H9 (cell line): ENCODE results near the gene TRAF3IP1. TPM values are rescaled to one million over a fixed set of nuclear protein-coding genes. Genes with fewer than 3 reads are reported as not detected.
"Not testable (repeated sequence)": the region's sequence is repeated elsewhere in the genome, so short reads cannot be mapped to it uniquely, and the experiment has no call there.

ENCODE experiments used
- DNase-seq: peaks from one replicate; pipeline ENCODE4 v3.0.0-alpha.2; 2017
- H2AFZ ChIP-seq: one replicate; pipeline ENCODE4 v1.6.1; 2013; ENCODE audit warnings: mild to moderate bottlenecking, low read length, control low read depth, moderate library complexity
- H2AK5ac ChIP-seq: 2 replicates; pipeline ENCODE4 v1.6.1; 2013; ENCODE audit warnings: low read length, control low read depth, mixed read lengths; ENCODE audit not compliant: insufficient read length
- H2BK120ac ChIP-seq: one replicate; pipeline ENCODE4 v1.6.1; 2013; ENCODE audit warnings: low read depth, mild to moderate bottlenecking, low read length, control low read depth, inconsistent platforms; ENCODE audit not compliant: poor library complexity, severe bottlenecking
- H2BK12ac ChIP-seq: 2 replicates; pipeline ENCODE4 v1.6.1; 2013; ENCODE audit warnings: low read length, control low read depth, mixed read lengths, low read depth; ENCODE audit not compliant: insufficient read length
- H2BK15ac ChIP-seq: 2 replicates; pipeline ENCODE4 v1.6.1; 2013; ENCODE audit warnings: low read depth, low read length, control low read depth
- H2BK20ac ChIP-seq: one replicate; pipeline ENCODE4 v1.6.1; 2013; ENCODE audit warnings: low read depth, mild to moderate bottlenecking, low read length, control low read depth, inconsistent platforms; ENCODE audit not compliant: poor library complexity, severe bottlenecking
- H2BK5ac ChIP-seq: 2 replicates; pipeline ENCODE4 v1.6.1; 2013; ENCODE audit warnings: low read length, control low read depth, mixed read lengths; ENCODE audit not compliant: insufficient read length
- H3K14ac ChIP-seq: 2 replicates; pipeline ENCODE4 v1.6.1; 2013; ENCODE audit warnings: low read length, control low read depth; ENCODE audit not compliant: insufficient read depth
- H3K18ac ChIP-seq: 2 replicates; pipeline ENCODE4 v1.6.1; 2013; ENCODE audit warnings: low read depth, mild to moderate bottlenecking, mixed read lengths, low read length, control low read depth; ENCODE audit not compliant: insufficient read length
- H3K23ac ChIP-seq: 2 replicates; pipeline ENCODE4 v1.6.1; 2013; ENCODE audit warnings: low read length, control low read depth, mixed read lengths, low read depth; ENCODE audit not compliant: insufficient read length
- H3K23me2 ChIP-seq: 2 replicates; pipeline ENCODE4 v1.6.1; 2013; ENCODE audit warnings: low read depth, mild to moderate bottlenecking, mixed read lengths, low read length, control low read depth; ENCODE audit not compliant: insufficient read length, poor library complexity, severe bottlenecking
- H3K27ac ChIP-seq: 2 replicates; pipeline ENCODE4 v1.5.1; 2013; ENCODE audit warnings: low read length, control low read depth, mixed read lengths, low read depth; ENCODE audit not compliant: insufficient read length
- H3K27me3 ChIP-seq: 2 replicates; pipeline ENCODE4 v1.6.1; 2013; ENCODE audit warnings: low read length, control low read depth, inconsistent platforms; ENCODE audit not compliant: insufficient read depth
- H3K4ac ChIP-seq: 2 replicates; pipeline ENCODE4 v1.6.1; 2013; ENCODE audit warnings: low read depth, mild to moderate bottlenecking, control low read depth, inconsistent platforms, low read length, moderate library complexity
- H3K4me1 ChIP-seq: 2 replicates; pipeline ENCODE4 v1.6.1; 2013; ENCODE audit warnings: low read length, control low read depth, inconsistent platforms; ENCODE audit not compliant: insufficient read depth
- H3K4me2 ChIP-seq: 2 replicates; pipeline ENCODE4 v1.6.1; 2013; ENCODE audit warnings: low read length, control low read depth, mixed read lengths; ENCODE audit not compliant: insufficient read length, insufficient read depth
- H3K56ac ChIP-seq: 2 replicates; pipeline ENCODE4 v1.6.1; 2013; ENCODE audit warnings: low read depth, mild to moderate bottlenecking, mixed read lengths, low read length, control low read depth; ENCODE audit not compliant: insufficient read length
- H3K79me1 ChIP-seq: 2 replicates; pipeline ENCODE4 v1.6.1; 2013; ENCODE audit warnings: low read depth, mild to moderate bottlenecking, moderate library complexity, low read length, control low read depth, inconsistent platforms; ENCODE audit not compliant: insufficient read depth, poor library complexity, severe bottlenecking
- H3K79me2 ChIP-seq: 2 replicates; pipeline ENCODE4 v1.6.1; 2013; ENCODE audit warnings: low read length, control low read depth, inconsistent platforms; ENCODE audit not compliant: insufficient read depth
- H3K9ac ChIP-seq: 2 replicates; pipeline ENCODE4 v1.6.1; 2013; ENCODE audit warnings: low read length, control low read depth, mixed read lengths; ENCODE audit not compliant: insufficient read length; ENCODE audit errors: extremely low read depth
- H3K9me3 ChIP-seq: one replicate; pipeline ENCODE4 v1.6.1; 2013; ENCODE audit warnings: low read depth, low read length, inconsistent platforms; ENCODE audit not compliant: control insufficient read depth
- H3T11ph ChIP-seq: one replicate; pipeline ENCODE4 v1.6.1; 2013; ENCODE audit warnings: mild to moderate bottlenecking, low read length, control low read depth, inconsistent platforms
- H4K20me1 ChIP-seq: one replicate; pipeline ENCODE4 v1.6.1; 2013; ENCODE audit not compliant: control insufficient read depth, insufficient read length, insufficient read depth
- H4K5ac ChIP-seq: 2 replicates; pipeline ENCODE4 v1.6.1; 2013; ENCODE audit warnings: low read depth, mild to moderate bottlenecking, mixed read lengths, low read length, control low read depth; ENCODE audit not compliant: insufficient read length
- H4K8ac ChIP-seq: replicated peaks from 2 replicates; pipeline ENCODE4 v1.6.1; 2013; ENCODE audit warnings: low read length, control low read depth, mixed read lengths, low read depth; ENCODE audit not compliant: insufficient read length
- H4K91ac ChIP-seq: 2 replicates; pipeline ENCODE4 v1.6.1; 2013; ENCODE audit warnings: low read depth, mild to moderate bottlenecking, moderate library complexity, mixed read lengths, low read length, control low read depth; ENCODE audit not compliant: insufficient read length
- H3K27ac Mint-ChIP-seq, 3 experiments: 2 replicates in 2 of 3; 3 replicates in 1 of 3; pipeline ENCODE4 v1.8.0; 2020 to 2021; ENCODE audit warnings: mixed read lengths in 3 of 3, mild to moderate bottlenecking in 1 of 3, moderate library complexity in 1 of 3
- H3K27me3 Mint-ChIP-seq: 2 replicates; pipeline ENCODE4 v1.8.0; 2021; ENCODE audit warnings: low read depth, mild to moderate bottlenecking, moderate library complexity, mixed read lengths
- H3K36me3 Mint-ChIP-seq, 3 experiments: 2 replicates in 2 of 3; 3 replicates in 1 of 3; pipeline ENCODE4 v1.8.0; 2020 to 2021; ENCODE audit warnings: low read depth in 3 of 3, mixed read lengths in 3 of 3; ENCODE audit not compliant: insufficient read depth in 1 of 3
- H3K4me1 Mint-ChIP-seq, 2 experiments: 2 replicates each; pipeline ENCODE4 v1.8.0; 2020; ENCODE audit warnings: mixed read lengths in 2 of 2
- H3K4me3 Mint-ChIP-seq, 2 experiments: 2 replicates in 1 of 2; 3 replicates in 1 of 2; pipeline ENCODE4 v1.8.0; 2020 to 2021; ENCODE audit warnings: mild to moderate bottlenecking in 2 of 2, mixed read lengths in 2 of 2, moderate library complexity in 1 of 2
- H3K9me3 Mint-ChIP-seq, 2 experiments: 2 replicates in 1 of 2; 3 replicates in 1 of 2; pipeline ENCODE4 v1.8.0; 2020; ENCODE audit warnings: mild to moderate bottlenecking in 2 of 2, mixed read lengths in 2 of 2, moderate library complexity in 1 of 2
- WGBS: extraction: QIAGEN DNeasy Blood & Tissue Kit; methylation state at CpG from one replicate; pipeline ENCODE4 v1.1.7; 2013; ENCODE audit warnings: missing lambda C conversion rate, low lambda C conversion rate, mixed read lengths; ENCODE audit not compliant: insufficient read length; ENCODE audit errors: extremely low coverage; 5-methylcytosine and 5-hydroxymethylcytosine counted together
- total RNA-seq: library from RNA; stranded (reverse); gene quantifications from 2 replicates; pipeline ENCODE4 v1.2.1, GENCODE V29; 2021
- TF ChIP-seq, protein P1 (sequence below): fragments of 200-600 bp; sonication (generic); conservative IDR thresholded peaks from 3 replicates; pipeline ENCODE4 v1.8.0; 2021; ENCODE audit warnings: antibody characterized with exemption, mild to moderate bottlenecking

TRAF3IP1 gene
- total RNA-seq, 1 experiment from 2014 or later, result 16.4 TPM

DNA sequence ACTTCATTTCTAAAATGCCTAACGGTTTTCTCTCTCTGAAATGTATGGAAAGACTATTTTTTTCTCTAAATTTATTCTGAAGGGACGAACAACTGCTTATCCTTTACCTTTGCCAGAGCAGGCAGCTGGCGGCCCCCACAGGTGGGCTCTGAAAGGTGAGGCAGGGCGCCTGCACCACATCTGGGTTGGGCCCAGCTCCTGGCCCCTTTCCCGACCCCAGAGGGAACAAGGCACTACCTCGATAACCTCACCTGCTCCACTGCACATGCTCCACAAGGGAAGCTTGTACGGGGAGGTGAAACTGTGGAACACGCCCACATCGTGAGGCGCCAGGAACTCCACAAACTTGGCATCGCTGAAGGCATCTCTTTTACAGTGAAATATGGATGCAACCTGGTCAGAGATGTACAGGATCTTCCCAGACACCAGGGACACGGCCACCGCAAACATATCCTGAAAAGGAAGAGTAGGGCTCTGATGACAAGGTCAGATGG, 49.2 kb upstream of the TRAF3IP1 start:
- no peaks in the 10 kb centered on the region for H3K4me1 Mint-ChIP-seq
- peak overlapping the region in 1 of 3 experiments; percentile 9; a peak in 1 of 7 replicates for H3K27ac Mint-ChIP-seq
- no peak overlapping the region for H4K5ac ChIP-seq
- H3K23me2 ChIP-seq, result no peaks in the 10 kb centered on the region
- no peaks in the 10 kb centered on the region for H3K27me3 ChIP-seq
- no peak overlapping the region for H2AK5ac ChIP-seq
- no peak overlapping the region for H3K4me2 ChIP-seq
- H3K79me2 ChIP-seq, result no peaks in the 10 kb centered on the region
- no peak overlapping the region for H3T11ph ChIP-seq
- no peak overlapping the region for H3K18ac ChIP-seq
- H2BK20ac ChIP-seq, result no peak overlapping the region
- no peaks in the 10 kb centered on the region for H3K79me1 ChIP-seq
- no peak overlapping the region for H3K27ac ChIP-seq
- no peak for DNase-seq
- no peak overlapping the region for H2BK5ac ChIP-seq
- no peak overlapping the region for H2AFZ ChIP-seq
- H3K4ac ChIP-seq, result no peak overlapping the region
- WGBS, result no CpG with 5 or more reads among the region's 13 CpGs
- H4K8ac ChIP-seq, result no peak overlapping the region
- no peaks in the 10 kb centered on the region for H4K20me1 ChIP-seq
- no peak overlapping the region for H3K14ac ChIP-seq
- no peak overlapping the region for H3K4me3 Mint-ChIP-seq
- no peak overlapping the region for H3K9ac ChIP-seq
- no peak overlapping the region for H3K23ac ChIP-seq
- no peaks in the 10 kb centered on the region for H3K9me3 ChIP-seq
- no peaks in the 10 kb centered on the region for H3K9me3 Mint-ChIP-seq
- H3K27me3 Mint-ChIP-seq, result no peaks in the 10 kb centered on the region
- TF ChIP-seq, protein P1, sequence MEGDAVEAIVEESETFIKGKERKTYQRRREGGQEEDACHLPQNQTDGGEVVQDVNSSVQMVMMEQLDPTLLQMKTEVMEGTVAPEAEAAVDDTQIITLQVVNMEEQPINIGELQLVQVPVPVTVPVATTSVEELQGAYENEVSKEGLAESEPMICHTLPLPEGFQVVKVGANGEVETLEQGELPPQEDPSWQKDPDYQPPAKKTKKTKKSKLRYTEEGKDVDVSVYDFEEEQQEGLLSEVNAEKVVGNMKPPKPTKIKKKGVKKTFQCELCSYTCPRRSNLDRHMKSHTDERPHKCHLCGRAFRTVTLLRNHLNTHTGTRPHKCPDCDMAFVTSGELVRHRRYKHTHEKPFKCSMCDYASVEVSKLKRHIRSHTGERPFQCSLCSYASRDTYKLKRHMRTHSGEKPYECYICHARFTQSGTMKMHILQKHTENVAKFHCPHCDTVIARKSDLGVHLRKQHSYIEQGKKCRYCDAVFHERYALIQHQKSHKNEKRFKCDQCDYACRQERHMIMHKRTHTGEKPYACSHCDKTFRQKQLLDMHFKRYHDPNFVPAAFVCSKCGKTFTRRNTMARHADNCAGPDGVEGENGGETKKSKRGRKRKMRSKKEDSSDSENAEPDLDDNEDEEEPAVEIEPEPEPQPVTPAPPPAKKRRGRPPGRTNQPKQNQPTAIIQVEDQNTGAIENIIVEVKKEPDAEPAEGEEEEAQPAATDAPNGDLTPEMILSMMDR, result no peak
- H2BK15ac ChIP-seq, result no peak overlapping the region
- H2BK120ac ChIP-seq, result no peak overlapping the region
- no peak overlapping the region for H3K56ac ChIP-seq
- no peak overlapping the region for H2BK12ac ChIP-seq
- no peak overlapping the region for H4K91ac ChIP-seq
- no peaks in the 10 kb centered on the region for H3K4me1 ChIP-seq
- peaks cover 3 to 37% (median 26%) of the 10 kb centered on the region in 3 experiments; a peak in 6 of 7 replicates for H3K36me3 Mint-ChIP-seq

DNA sequence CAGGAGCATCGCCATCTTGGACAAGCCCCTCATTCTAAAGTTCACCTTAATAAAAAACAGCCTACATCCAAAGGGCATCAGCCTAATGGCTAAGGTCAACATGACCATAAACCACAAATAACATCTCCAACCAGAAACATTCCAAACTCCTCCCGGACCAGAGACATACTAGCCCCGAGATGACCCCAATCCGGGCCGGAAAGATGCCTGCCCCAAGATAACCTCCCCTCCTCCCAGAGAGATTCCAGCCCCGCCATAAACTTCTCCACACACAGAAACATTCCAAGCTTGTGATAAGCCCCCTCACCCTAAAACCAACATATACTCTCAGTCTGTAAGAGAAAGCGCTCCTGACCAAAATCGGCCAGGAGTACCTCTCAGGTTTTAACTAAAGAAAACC, 48.6 kb upstream of the TRAF3IP1 start:
- not testable (repeated sequence) for H2BK120ac ChIP-seq, H4K5ac ChIP-seq, H3K23ac ChIP-seq, H3K9ac ChIP-seq, H3K4ac ChIP-seq, H3K79me1 ChIP-seq, H3K4me1 ChIP-seq, H3K18ac ChIP-seq, H2BK20ac ChIP-seq, H4K20me1 ChIP-seq, H2AK5ac ChIP-seq, H3K4me2 ChIP-seq, H3K27me3 ChIP-seq, H3K23me2 ChIP-seq, DNase-seq, H3K14ac ChIP-seq, H3K4me1 Mint-ChIP-seq, H2BK5ac ChIP-seq, H2BK12ac ChIP-seq, H3K27me3 Mint-ChIP-seq, H3K56ac ChIP-seq, H3K4me3 Mint-ChIP-seq, H3K9me3 ChIP-seq, H3K27ac ChIP-seq, H3K9me3 Mint-ChIP-seq, H3T11ph ChIP-seq, H4K91ac ChIP-seq, H2BK15ac ChIP-seq, H4K8ac ChIP-seq, H2AFZ ChIP-seq, H3K79me2 ChIP-seq
- Mint-ChIP-seq H3K27ac (peak overlapping the region in 1 of 3 experiments; percentile 9; a peak in 1 of 7 replicates), H3K36me3 (peaks cover 3 to 42% (median 31%) of the 10 kb centered on the region in 3 experiments; a peak in 6 of 7 replicates)
- WGBS, result no CpG with 5 or more reads among the region's 8 CpGs
